Mesendoderm (in vitro differentiated cells): Measurements from ENCODE around the gene ITGA8.

Experiments
- DNase-seq: peaks from one replicate; pipeline ENCODE4 v3.0.0; 2013
- H2AK5ac ChIP-seq: 2 replicates; pipeline ENCODE4 v1.6.1; 2013; ENCODE audit warnings: low read length, inconsistent platforms
- H2BK120ac ChIP-seq: 2 replicates; pipeline ENCODE4 v1.6.1; 2013; ENCODE audit warnings: low read depth, mild to moderate bottlenecking, low read length, moderate library complexity, mixed read lengths
- H2BK15ac ChIP-seq: replicated peaks from 2 replicates; pipeline ENCODE4 v1.6.1; 2013; ENCODE audit warnings: low read depth, mild to moderate bottlenecking, moderate library complexity
- H2BK5ac ChIP-seq: 2 replicates; pipeline ENCODE4 v1.6.1; 2013; ENCODE audit warnings: low read length, inconsistent platforms
- H3K18ac ChIP-seq: 2 replicates; pipeline ENCODE4 v1.6.1; 2013; ENCODE audit warnings: mild to moderate bottlenecking, low read length, mixed read lengths
- H3K23ac ChIP-seq: one replicate; pipeline ENCODE4 v1.6.1; 2013; ENCODE audit warnings: low read length
- H3K27ac ChIP-seq: 2 replicates; pipeline ENCODE4 v1.5.1; 2013; ENCODE audit warnings: low read depth, mild to moderate bottlenecking, inconsistent platforms, low read length, moderate library complexity
- H3K27me3 ChIP-seq: 2 replicates; pipeline ENCODE4 v1.6.1; 2013; ENCODE audit warnings: low read length, control low read depth, mild to moderate bottlenecking, inconsistent platforms; ENCODE audit not compliant: insufficient read depth, poor library complexity
- H3K36me3 ChIP-seq: 2 replicates; pipeline ENCODE4 v1.6.1; 2013; ENCODE audit warnings: low read length, inconsistent platforms; ENCODE audit not compliant: control insufficient read depth, insufficient read depth
- H3K4ac ChIP-seq: one replicate; pipeline ENCODE4 v1.6.1; 2013; ENCODE audit warnings: low read depth, mild to moderate bottlenecking, low read length, moderate library complexity
- H3K4me1 ChIP-seq: 2 replicates; pipeline ENCODE4 v1.6.1; 2013; ENCODE audit warnings: low read depth, low read length, inconsistent platforms; ENCODE audit not compliant: control insufficient read depth
- H3K4me2 ChIP-seq: 2 replicates; pipeline ENCODE4 v1.6.1; 2013; ENCODE audit warnings: low read length
- H3K4me3 ChIP-seq: 2 replicates; pipeline ENCODE4 v1.5.1; 2013; ENCODE audit warnings: mild to moderate bottlenecking, low read length
- H3K56ac ChIP-seq: one replicate; pipeline ENCODE4 v1.6.1; 2013; ENCODE audit warnings: low read length
- H3K79me1 ChIP-seq: 2 replicates; pipeline ENCODE4 v1.6.1; 2013; ENCODE audit warnings: low read length, inconsistent platforms
- H3K79me2 ChIP-seq: 2 replicates; pipeline ENCODE4 v1.6.1; 2013; ENCODE audit warnings: mild to moderate bottlenecking, low read length; ENCODE audit not compliant: control insufficient read depth, insufficient read depth
- H3K9ac ChIP-seq: 2 replicates; pipeline ENCODE4 v1.6.1; 2013; ENCODE audit warnings: low read length, inconsistent platforms
- H4K5ac ChIP-seq: one replicate; pipeline ENCODE4 v1.6.1; 2013; ENCODE audit warnings: low read length
- H4K8ac ChIP-seq: one replicate; pipeline ENCODE4 v1.6.1; 2013; ENCODE audit warnings: low read depth, mild to moderate bottlenecking, control low read depth, low read length, moderate library complexity
- WGBS: extraction: QIAGEN DNeasy Blood & Tissue Kit; methylation state at CpG from one replicate; pipeline ENCODE4 v1.1.7; 2013; ENCODE audit warnings: low lambda C conversion rate, missing lambda C conversion rate; ENCODE audit not compliant: insufficient coverage; ENCODE audit errors: extremely low coverage; 5-methylcytosine and 5-hydroxymethylcytosine counted together

ITGA8 gene

DNA sequence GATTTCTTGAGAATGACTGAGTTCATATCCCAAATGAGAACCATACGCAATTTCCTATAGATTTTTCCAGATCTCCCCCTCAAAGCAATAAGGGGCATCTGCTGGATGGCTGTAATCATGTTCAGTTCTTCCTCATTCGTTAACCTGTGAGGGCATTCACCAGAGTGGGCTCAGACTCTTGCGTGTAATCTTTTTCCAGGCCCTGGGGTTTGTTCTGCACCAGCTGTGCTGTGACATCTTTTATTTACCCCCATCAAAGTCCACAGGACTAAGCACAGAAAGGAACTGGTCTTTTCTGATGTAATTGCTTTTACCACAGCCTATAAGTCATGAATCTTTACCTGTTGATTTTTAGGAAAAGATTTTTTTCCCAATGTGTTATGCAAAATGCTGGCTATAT lies 27.9 kb upstream of the ITGA8 start:
- H3K4me1 ChIP-seq, result no peaks in the 10 kb centered on the region
- no peak overlapping the region for H3K18ac ChIP-seq
- H2BK15ac ChIP-seq, result no peak overlapping the region
- no peak overlapping the region for H3K56ac ChIP-seq
- no peak overlapping the region for H3K4me3 ChIP-seq
- H3K79me2 ChIP-seq, result no peaks in the 10 kb centered on the region
- H4K8ac ChIP-seq, result no peak overlapping the region
- H3K36me3 ChIP-seq, result no peaks in the 10 kb centered on the region
- H3K9ac ChIP-seq, result no peak overlapping the region
- no peak overlapping the region for H2BK5ac ChIP-seq
- DNase-seq, result no peak
- no peak overlapping the region for H3K4ac ChIP-seq
- H3K27ac ChIP-seq, result no peak overlapping the region
- H3K4me2 ChIP-seq, result no peak overlapping the region
- no peak overlapping the region for H2AK5ac ChIP-seq
- no peak overlapping the region for H3K23ac ChIP-seq
- no peak overlapping the region for H2BK120ac ChIP-seq
- H4K5ac ChIP-seq, result no peak overlapping the region
- H3K79me1 ChIP-seq, result no peaks in the 10 kb centered on the region
- no CpG with 5 or more reads among the region's 3 CpGs for WGBS
- H3K27me3 ChIP-seq, result no peaks in the 10 kb centered on the region

DNA sequence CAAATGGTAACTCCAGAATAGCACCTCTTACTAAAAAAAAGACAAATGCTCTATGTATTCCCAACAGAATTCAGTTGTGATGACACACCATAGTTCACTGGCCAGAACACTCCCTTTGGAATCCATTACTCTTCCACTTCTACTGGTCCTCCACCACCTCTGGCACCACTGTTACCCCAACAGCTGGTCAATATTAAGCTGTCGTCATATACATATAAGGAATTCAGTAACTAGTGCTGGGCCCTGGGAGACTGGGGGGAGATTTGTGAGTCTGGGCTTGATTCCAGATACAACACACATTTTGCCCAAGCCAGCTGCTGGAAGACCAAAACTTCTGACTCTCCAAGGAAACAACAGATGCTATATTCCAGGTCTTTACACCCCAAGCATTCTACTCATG lies 26.0 kb upstream of the ITGA8 start:
- H3K4me2 ChIP-seq, result no peak overlapping the region
- H3K4me3 ChIP-seq, result no peak overlapping the region
- no peak overlapping the region for H2AK5ac ChIP-seq
- no peak overlapping the region for H3K9ac ChIP-seq
- H4K8ac ChIP-seq, result no peak overlapping the region
- H3K27ac ChIP-seq, result no peak overlapping the region
- WGBS, result no CpG with 5 or more reads among the region's 1 CpG
- no peaks in the 10 kb centered on the region for H3K79me2 ChIP-seq
- no peak overlapping the region for H3K4ac ChIP-seq
- no peak overlapping the region for H2BK5ac ChIP-seq
- no peaks in the 10 kb centered on the region for H3K36me3 ChIP-seq
- no peak for DNase-seq
- H4K5ac ChIP-seq, result no peak overlapping the region
- H3K4me1 ChIP-seq, result no peaks in the 10 kb centered on the region
- H3K56ac ChIP-seq, result no peak overlapping the region
- no peak overlapping the region for H3K18ac ChIP-seq
- no peak overlapping the region for H2BK15ac ChIP-seq
- H3K79me1 ChIP-seq, result no peaks in the 10 kb centered on the region
- no peak overlapping the region for H2BK120ac ChIP-seq
- no peaks in the 10 kb centered on the region for H3K27me3 ChIP-seq
- no peak overlapping the region for H3K23ac ChIP-seq

DNA sequence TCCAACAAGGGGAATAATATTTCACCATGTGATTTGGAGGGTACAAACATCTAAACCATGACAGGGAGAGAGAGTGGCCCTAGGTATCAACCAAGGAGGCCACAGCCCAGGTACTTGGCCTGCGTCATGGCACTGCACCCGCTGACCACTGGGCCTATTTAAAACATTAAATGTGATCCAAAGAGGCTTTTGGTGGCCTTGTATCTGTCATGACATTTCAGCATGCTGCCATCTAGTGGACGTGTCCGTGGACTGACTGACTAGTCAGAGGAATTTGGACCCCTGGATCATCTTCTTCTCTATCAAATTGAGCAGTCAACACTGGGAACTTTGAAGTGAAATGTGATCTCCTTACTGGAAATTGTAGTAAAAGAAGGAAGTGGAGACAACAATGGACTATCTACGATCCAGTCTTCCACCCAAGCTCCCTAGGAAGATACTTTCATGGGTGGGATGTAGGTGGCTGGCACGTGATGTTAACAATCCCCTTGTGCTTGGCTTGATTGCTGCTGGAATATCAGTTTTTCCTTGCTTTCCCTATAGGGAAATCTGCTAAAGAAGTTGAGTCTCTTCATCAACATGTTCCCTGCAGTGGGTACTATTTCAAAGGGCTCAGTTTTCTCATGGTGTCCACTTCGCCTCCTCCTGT lies 24.6 kb upstream of the ITGA8 start:
- no peak overlapping the region for H2BK15ac ChIP-seq
- no peak overlapping the region for H4K8ac ChIP-seq
- H3K4me2 ChIP-seq, result no peak overlapping the region
- H3K36me3 ChIP-seq, result no peaks in the 10 kb centered on the region
- H3K79me1 ChIP-seq, result no peaks in the 10 kb centered on the region
- H2AK5ac ChIP-seq, result no peak overlapping the region
- no peak overlapping the region for H3K4me3 ChIP-seq
- DNase-seq, result peak; percentile 83
- no peak overlapping the region for H3K27ac ChIP-seq
- no peaks in the 10 kb centered on the region for H3K4me1 ChIP-seq
- H3K4ac ChIP-seq, result no peak overlapping the region
- H3K18ac ChIP-seq, result no peak overlapping the region
- no peak overlapping the region for H3K9ac ChIP-seq
- H2BK120ac ChIP-seq, result no peak overlapping the region
- H2BK5ac ChIP-seq, result no peak overlapping the region
- no peaks in the 10 kb centered on the region for H3K27me3 ChIP-seq
- H4K5ac ChIP-seq, result no peak overlapping the region
- no CpG with 5 or more reads among the region's 7 CpGs for WGBS
- no peak overlapping the region for H3K56ac ChIP-seq
- H3K23ac ChIP-seq, result no peak overlapping the region
- no peaks in the 10 kb centered on the region for H3K79me2 ChIP-seq

- H3K23ac ChIP-seq, result no peak overlapping the region
- H3K56ac ChIP-seq, result no peak overlapping the region
- DNase-seq, result no peak
- no peak overlapping the region for H3K9ac ChIP-seq
- H3K36me3 ChIP-seq, result no peaks in the 10 kb centered on the region
- H4K5ac ChIP-seq, result no peak overlapping the region
- no peak overlapping the region for H2BK15ac ChIP-seq
- H3K4me2 ChIP-seq, result no peak overlapping the region
- H3K18ac ChIP-seq, result no peak overlapping the region
- H3K4ac ChIP-seq, result no peak overlapping the region
- no peaks in the 10 kb centered on the region for H3K4me1 ChIP-seq
- no peak overlapping the region for H3K4me3 ChIP-seq
- H3K27ac ChIP-seq, result no peak overlapping the region
- no peak overlapping the region for H2BK120ac ChIP-seq
- H2AK5ac ChIP-seq, result no peak overlapping the region
- H3K79me2 ChIP-seq, result no peaks in the 10 kb centered on the region
- no peaks in the 10 kb centered on the region for H3K27me3 ChIP-seq
- H3K79me1 ChIP-seq, result no peaks in the 10 kb centered on the region
- H4K8ac ChIP-seq, result no peak overlapping the region
- WGBS, result no CpG with 5 or more reads among the region's 2 CpGs
- H2BK5ac ChIP-seq, result no peak overlapping the region
These were observed 23.7 kb upstream of the ITGA8 start for GRCh38 chr10:15743443-15743842.

- Histone ChIP-seq H3K23ac (no peak overlapping the region), H3K79me1 (no peaks in the 10 kb centered on the region), H2BK120ac (no peak overlapping the region), H2AK5ac (no peak overlapping the region), H3K79me2 (no peaks in the 10 kb centered on the region), H2BK15ac (no peak overlapping the region), H4K8ac (no peak overlapping the region), H3K4me2 (no peak overlapping the region), H3K27ac (no peak overlapping the region), H3K4me3 (no peak overlapping the region), H3K56ac (no peak overlapping the region), H2BK5ac (no peak overlapping the region), H4K5ac (no peak overlapping the region), H3K36me3 (no peaks in the 10 kb centered on the region), H3K4me1 (no peaks in the 10 kb centered on the region), H3K27me3 (no peaks in the 10 kb centered on the region), H3K4ac (no peak overlapping the region), H3K18ac (no peak overlapping the region), H3K9ac (no peak overlapping the region)
- no CpG with 5 or more reads among the region's 3 CpGs for WGBS
- DNase-seq, result no peak
These were observed 23.1 kb upstream of the ITGA8 start for GRCh38 chr10:15742836-15743235.

GRCh38 chr10:15742102-15742501 lies 22.4 kb upstream of the ITGA8 start:
- Histone ChIP-seq H3K79me1 (no peaks in the 10 kb centered on the region), H2BK15ac (no peak overlapping the region), H4K8ac (no peak overlapping the region), H2AK5ac (no peak overlapping the region), H3K79me2 (no peaks in the 10 kb centered on the region), H3K4ac (no peak overlapping the region), H3K23ac (no peak overlapping the region), H2BK120ac (no peak overlapping the region), H3K18ac (no peak overlapping the region), H3K9ac (no peak overlapping the region), H3K56ac (no peak overlapping the region), H2BK5ac (no peak overlapping the region), H4K5ac (no peak overlapping the region), H3K4me3 (no peak overlapping the region), H3K4me2 (no peak overlapping the region), H3K27ac (no peak overlapping the region), H3K36me3 (no peaks in the 10 kb centered on the region), H3K4me1 (no peaks in the 10 kb centered on the region), H3K27me3 (no peaks in the 10 kb centered on the region)
- no peak for DNase-seq
- WGBS, result no CpG with 5 or more reads among the region's 5 CpGs
